GM12878 (cell line): ENCODE results near the gene GSC2. TPM values are rescaled to one million over a fixed set of nuclear protein-coding genes. Genes with fewer than 3 reads are reported as not detected.

Experiments
- ATAC-seq: fragments of 200-7000 bp; cut with Tn5 transposase; 3 replicates; pipeline ENCODE4 v1.9.1; 2020; ENCODE audit warnings: mild to moderate bottlenecking, moderate library complexity
- BruUV-seq: library from RNA; stranded (reverse); fragments of 400-500 nt; replicated peaks from 2 replicates; lab custom pipeline; 2021; lab: Mats Ljungman, UMichigan
- CTCF ChIA-PET: fragments of 300-600 bp; sonication (Branson Sonifier 250); formaldehyde crosslinking; extraction: SDS; loops from one replicate; lab custom pipeline; 2021; ENCODE audit warnings: inconsistent platforms; lab: Yijun Ruan, JAX
- POLR2A ChIA-PET: fragments of 350-600 bp; formaldehyde crosslinking; extraction: SDS; loops from one replicate; lab custom pipeline; 2021; ENCODE audit warnings: inconsistent platforms; lab: Charles Lee
- RAD21 ChIA-PET: fragments of 300-600 bp; sonication (Branson Sonifier 250); formaldehyde crosslinking; loops from one replicate; lab custom pipeline; 2023; ENCODE audit warnings: antibody characterized with exemption; ENCODE audit not compliant: unreplicated experiment; lab: Charles Lee
- SMC1A ChIA-PET: fragments of 300-600 bp; sonication (Branson Sonifier 250); formaldehyde crosslinking; loops from one replicate; lab custom pipeline; 2023; ENCODE audit not compliant: unreplicated experiment, uncharacterized antibody; lab: Charles Lee
- DNase-seq: peaks from one replicate; pipeline ENCODE4 v3.0.0-alpha.2; 2011; ENCODE audit warnings: low read depth, low spot score
- FAIRE-seq: peaks from 3 replicates; lab custom pipeline; 2011; peaks lifted over from hg19 to GRCh38; lab: Jason Lieb, UNC
- H2AFZ ChIP-seq: 2 replicates; pipeline ENCODE4 v1.6.0; 2011; ENCODE audit warnings: low read depth, low read length, control low read depth; ENCODE audit not compliant: control insufficient read depth
- H3K27ac ChIP-seq: 2 replicates; pipeline ENCODE4 v1.5.1; 2011; ENCODE audit warnings: control low read depth; ENCODE audit not compliant: control insufficient read depth, insufficient read depth
- H3K27me3 ChIP-seq, 2 experiments: replicated peaks in 1 of 2; 2 replicates each; pipeline versions ENCODE4 v1.6.0 to v1.6.1; 2011; ENCODE audit warnings: low read length in 1 of 2; ENCODE audit not compliant: control insufficient read depth in 2 of 2, insufficient read depth in 2 of 2
- H3K36me3 ChIP-seq, 2 experiments: 2 replicates each; pipeline ENCODE4 v1.5.1; 2011; ENCODE audit warnings: low read length in 1 of 2; ENCODE audit not compliant: control insufficient read depth in 2 of 2, insufficient read depth in 2 of 2
- H3K4me1 ChIP-seq: 2 replicates; pipeline ENCODE4 v1.6.1; 2011; ENCODE audit warnings: mild to moderate bottlenecking, low read length, moderate library complexity, mixed read lengths; ENCODE audit not compliant: control insufficient read depth, insufficient read depth
- H3K4me2 ChIP-seq: 2 replicates; pipeline ENCODE4 v1.6.0; 2011; ENCODE audit warnings: control low read depth; ENCODE audit not compliant: control insufficient read depth, insufficient read depth
- H3K4me3 ChIP-seq: fragments of 200-600 bp; sonication (generic); 2 replicates; pipeline ENCODE4 v1.5.1; 2016
- H3K79me2 ChIP-seq: 2 replicates; pipeline ENCODE4 v1.6.0; 2011; ENCODE audit warnings: low read length; ENCODE audit not compliant: control insufficient read depth, insufficient read depth
- H3K9ac ChIP-seq: 2 replicates; pipeline ENCODE4 v1.8.0; 2011; ENCODE audit warnings: low read length, control low read depth, mixed read lengths; ENCODE audit not compliant: control insufficient read depth, insufficient read depth
- H3K9me3 ChIP-seq: replicated peaks from 3 replicates; pipeline ENCODE4 v1.5.1; 2011; ENCODE audit warnings: mild to moderate bottlenecking, low read length; ENCODE audit not compliant: control insufficient read depth, insufficient read depth
- H4K20me1 ChIP-seq: 2 replicates; pipeline ENCODE4 v1.6.0; 2011; ENCODE audit not compliant: control insufficient read depth, insufficient read depth
- BRCA1 ChIP-seq: IDR thresholded peaks from 2 replicates; pipeline ENCODE4 v1.6.1; 2011; ENCODE audit warnings: low read depth, low read length, improper control_type of control experiment
- ZZZ3 ChIP-seq: IDR thresholded peaks from 2 replicates; pipeline ENCODE4 v1.6.1; 2011; ENCODE audit warnings: low read depth; ENCODE audit not compliant: control insufficient read depth, insufficient read length
- WGBS: methylation state at CpG from one replicate; pipeline ENCODE4 v1.1.6; 2016; ENCODE audit warnings: low lambda C conversion rate; ENCODE audit not compliant: insufficient replicate concordance, insufficient coverage; ENCODE audit errors: missing lambda C conversion rate; 5-methylcytosine and 5-hydroxymethylcytosine counted together
- in situ Hi-C: fragments of 300-500 bp; cut with MboI; formaldehyde crosslinking; loops from 9 replicates; pipeline ENCODE4 v1.14.3; 2018; ENCODE audit warnings: mixed read lengths
- intact Hi-C: fragments of 100-400 bp; cut with micrococcal nuclease; formaldehyde crosslinking; loops from one replicate; pipeline ENCODE4 v1.14.2; 2022; ENCODE audit not compliant: unreplicated experiment
- polyA plus RNA-seq, 11 experiments: library from polyadenylated mRNA; depleted of rRNA in 4 of 11; unstranded in 6 of 11; stranded (reverse) in 5 of 11; fragments of >200 nt; fragmentation: Nextera tagmentation in 4 of 11; fragmentation: Illumina TruSeq in 1 of 11; extraction: Ambion mirVana in 4 of 11; extraction: Trizol in 1 of 11; gene quantifications; 1 replicate in 1 of 11; 2 replicates in 10 of 11; pipeline versions ENCODE4 v1.2.1 to v1.2.3, GENCODE V29; 2011 to 2016; ENCODE audit warnings: inconsistent platforms in 2 of 11, missing spikeins in 2 of 11, low read depth in 1 of 11
- total RNA-seq, 4 experiments: library from RNA; depleted of rRNA in 3 of 4; stranded (reverse); fragments of >200 nt in 3 of 4; fragmentation: Illumina TruSeq in 1 of 4; extraction: Trizol in 1 of 4; gene quantifications; 2 replicates each; pipeline versions ENCODE4 v1.2.1 to v1.2.3, GENCODE V29; 2013 to 2021

Gene GSC2
- total and polyA plus RNA-seq, 10 of the 15 experiments (the other 5 are each of a cell fraction or from before 2014, with no cell fraction given), result not detected

DNA sequence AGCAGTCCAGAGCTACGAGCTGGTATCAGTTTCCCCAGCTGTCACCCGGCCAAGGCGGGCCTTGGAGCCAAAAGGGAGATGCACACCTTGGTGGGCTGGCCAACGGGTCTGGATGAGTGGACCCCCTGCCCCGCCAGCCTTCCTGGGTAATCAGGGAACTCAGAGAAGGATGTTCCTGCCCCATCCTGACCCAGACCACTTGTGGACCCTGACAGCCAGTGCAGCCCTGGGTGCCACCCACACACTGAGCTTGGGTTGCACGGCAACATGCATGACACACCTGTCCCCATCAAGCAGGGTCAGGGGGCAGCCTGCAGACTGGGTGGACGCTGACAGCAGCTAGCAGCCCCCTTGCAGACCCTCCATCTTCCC lies 19.8 kb upstream of the GSC2 start (continued):
- no peak for TF ChIP-seq ZZZ3

DNA sequence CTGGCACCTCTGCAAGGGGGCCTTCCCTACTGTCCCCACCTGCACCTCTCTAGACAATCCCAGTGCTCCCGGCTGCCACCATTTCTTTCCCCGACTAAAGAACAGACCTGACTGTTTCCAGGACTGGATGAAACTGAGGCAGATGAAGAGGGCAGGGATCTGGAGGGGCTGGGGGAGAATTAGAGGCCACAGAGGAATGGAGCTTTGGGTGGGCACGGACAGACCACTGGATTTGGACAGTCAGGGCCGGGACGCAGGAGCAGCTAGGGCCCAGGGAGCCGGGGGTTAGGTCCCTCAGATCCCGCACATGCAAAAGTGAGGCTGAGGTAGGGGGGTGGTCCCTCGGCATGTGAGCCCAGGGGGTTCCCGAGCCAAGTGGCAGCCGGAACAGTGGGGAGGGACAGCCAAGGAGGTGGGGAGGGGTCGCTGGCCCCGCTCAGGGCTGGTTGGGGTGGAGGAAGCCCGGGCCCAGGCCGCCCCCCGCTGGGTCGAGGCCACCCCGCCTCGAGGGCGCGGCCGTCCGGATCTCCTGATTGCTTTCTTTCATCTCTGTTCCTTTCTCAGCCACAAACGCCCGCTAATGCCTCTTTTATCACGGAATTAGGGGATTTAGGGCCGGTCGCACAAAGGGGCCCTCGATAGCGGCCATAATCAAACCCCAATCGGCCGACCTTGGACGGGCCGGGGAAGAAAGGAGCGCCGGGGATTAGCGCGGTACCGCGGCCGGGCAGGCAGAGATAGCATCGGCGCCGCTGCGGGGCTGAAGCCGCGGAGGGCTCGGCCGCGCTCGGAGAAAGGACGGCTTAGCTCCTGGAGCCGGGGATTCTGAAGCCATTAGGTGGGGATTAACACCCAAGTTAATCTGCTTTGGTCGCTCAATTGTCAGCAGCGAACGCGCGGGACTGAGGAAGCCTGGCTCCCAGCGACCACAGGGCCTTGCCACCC lies 19.2 kb upstream of the GSC2 start:
- Histone ChIP-seq H3K36me3 (peaks cover 0 to 1% of the 10 kb centered on the region in 2 experiments; a peak in 2 of 4 replicates), H2AFZ (no peak overlapping the region)

More for the DNA sequence above, 19.2 kb upstream of the GSC2 start:
- H3K9ac ChIP-seq, result no peak overlapping the region
- no peak for TF ChIP-seq BRCA1
- 21% methylated on average over 58 of the region's 58 CpGs for WGBS
- H3K4me1 ChIP-seq, result peaks cover 22% of the 10 kb centered on the region
- ChIA-PET RAD21 (no interaction called here), POLR2A (interaction anchor here (0.5 kb wide), 1 partner anchor 10 kb away, joined by 3 read pairs; no protein-coding TSS in a partner anchor), CTCF (interaction anchor here (1.8 kb wide), 1 partner anchor 10 kb away, joined by 4 read pairs; no protein-coding TSS in a partner anchor), SMC1A (no interaction called here)
- H3K27ac ChIP-seq, result no peak overlapping the region
- no peak for FAIRE-seq
- H3K9me3 ChIP-seq, result no peaks in the 10 kb centered on the region
- H3K4me3 ChIP-seq, result no peak overlapping the region
- intact Hi-C loops (no loop called here), in situ Hi-C loops (no loop called here)
- no peak for DNase-seq
- ATAC-seq, result no peak
- no peak overlapping the region for H3K4me2 ChIP-seq
- H3K79me2 ChIP-seq, result peaks cover 30% of the 10 kb centered on the region
- no peaks in the 10 kb centered on the region for H4K20me1 ChIP-seq
- BruUV-seq, result no TSS peak
- peaks cover 5 to 11% of the 10 kb centered on the region in 2 experiments; a peak in 3 of 4 replicates for H3K27me3 ChIP-seq
